HFF-Myc (cell line): Measurements from ENCODE around the gene HSD17B10.

Source experiments
- DNase-seq: peaks from one replicate; pipeline ENCODE4 v3.0.0-alpha.2; 2011; ENCODE audit warnings: low read depth; ENCODE audit errors: extremely low read depth
- H3K4me3 ChIP-seq: replicated peaks from 2 replicates; pipeline ENCODE4 v1.5.1; 2011; ENCODE audit warnings: low read depth, mild to moderate bottlenecking, control low read depth, low read length
- CTCF ChIP-seq: IDR thresholded peaks from 2 replicates; pipeline ENCODE4 v1.5.1; 2012; ENCODE audit warnings: mild to moderate bottlenecking, low read depth, low read length, control low read depth; ENCODE audit errors: missing control alignments

HSD17B10 gene

GRCh38 chrX:53438832-53439230 lies 4.7 kb upstream of the HSD17B10 start:
- no peak overlapping the region for H3K4me3 ChIP-seq
- DNase-seq, result no peak
- TF ChIP-seq CTCF, result no peak

GRCh38 chrX:53438174-53438831 lies 4.1 kb upstream of the HSD17B10 start:
- DNase-seq, result no peak
- no peak overlapping the region for H3K4me3 ChIP-seq
- no peak for TF ChIP-seq CTCF

- no peak for DNase-seq
- H3K4me3 ChIP-seq, result no peak overlapping the region
- no peak for TF ChIP-seq CTCF
Observed at GRCh38 chrX:53437206-53437605, 3.0 kb upstream of the HSD17B10 start.

GRCh38 chrX:53435997-53436396 lies 1.8 kb upstream of the HSD17B10 start:
- no peak overlapping the region for H3K4me3 ChIP-seq
- peak; percentile 81 for TF ChIP-seq CTCF
- DNase-seq, result no peak

- no peak for DNase-seq
- TF ChIP-seq CTCF, result no peak
- H3K4me3 ChIP-seq, result no peak overlapping the region
Observed at GRCh38 chrX:53430231-53430630, 3.9 kb downstream of the HSD17B10 start.

- TF ChIP-seq CTCF, result no peak
- no peak overlapping the region for H3K4me3 ChIP-seq
- DNase-seq, result no peak
Observed at GRCh38 chrX:53429755-53430154, 4.4 kb downstream of the HSD17B10 start.

- TF ChIP-seq CTCF, result no peak
- H3K4me3 ChIP-seq, result peak within 1 kb of the TSS; percentile 51
- DNase-seq, result no peak
Observed at GRCh38 chrX:53422861-53423306, 11.3 kb downstream of the HSD17B10 start, which contains the start of gene RIBC1. Gene RIBC1, plus strand, starts transcription at chrX:53422873. Its CDS starts 3,404 bp downstream, at chrX:53426277.
